Upper lobe of left lung (tissue), 6 donors: ENCODE results near the gene PRAF2. TPM values are rescaled to one million over a fixed set of nuclear protein-coding genes. Genes with fewer than 3 reads are reported as not detected.

Experiments
- ATAC-seq, 2 donors: fragments of 200-7000 bp; cut with Tn5 transposase; one replicate each; pipeline ENCODE4 v1.9.1; 2022; ENCODE audit warnings: mild to moderate bottlenecking in 2 of 2, moderate library complexity in 2 of 2; ENCODE audit not compliant: low FRiP score in 2 of 2
- DNase-seq, 2 donors: peaks; one replicate each; pipeline ENCODE4 v3.0.0-alpha.2; 2019 to 2020
- H3K27ac ChIP-seq, 4 donors: fragments of 200-600 bp; sonication (generic); one replicate each; pipeline ENCODE4 v1.5.1; 2016 to 2019
- H3K27me3 ChIP-seq, 4 donors: fragments of 200-600 bp; sonication (generic); one replicate each; pipeline ENCODE4 v1.5.1; 2017 to 2019
- H3K36me3 ChIP-seq, 4 donors: fragments of 200-600 bp; sonication (generic); one replicate each; pipeline ENCODE4 v1.5.1; 2016 to 2019
- H3K4me1 ChIP-seq, 4 donors: fragments of 200-600 bp; sonication (generic); one replicate each; pipeline ENCODE4 v1.5.1; 2018 to 2019
- H3K4me3 ChIP-seq, 4 donors: fragments of 200-600 bp; sonication (generic); one replicate each; pipeline ENCODE4 v1.5.1; 2017 to 2019; ENCODE audit warnings: mild to moderate bottlenecking in 2 of 4, moderate library complexity in 1 of 4
- H3K9me3 ChIP-seq, 4 donors: fragments of 200-600 bp; sonication (generic); one replicate each; pipeline ENCODE4 v1.5.1; 2018 to 2019
- EP300 ChIP-seq, 4 donors: sonication (generic); formaldehyde crosslinking; IDR thresholded peaks; one replicate each; pipeline ENCODE4 v1.5.1; 2017; ENCODE audit warnings: antibody characterized with exemption in 4 of 4, control low read depth in 2 of 4
- POLR2A ChIP-seq, 4 donors: fragments of 450-650 bp; IDR thresholded peaks; one replicate each; pipeline ENCODE4 v1.5.1; 2016 to 2017; ENCODE audit warnings: antibody characterized with exemption in 4 of 4, mild to moderate bottlenecking in 2 of 4
- POLR2AphosphoS5 ChIP-seq, 2 donors: sonication (generic); formaldehyde crosslinking; IDR thresholded peaks; one replicate each; pipeline ENCODE4 v1.5.1; 2017; ENCODE audit warnings: antibody characterized with exemption in 2 of 2
- WGBS, 2 donors: methylation state at CpG; one replicate each; pipeline ENCODE4 v1.1.5; 2017 to 2018; 5-methylcytosine and 5-hydroxymethylcytosine counted together
- total RNA-seq, 6 donors: library from RNA; depleted of rRNA in 4 of 6; stranded (reverse); fragments of >200 nt in 4 of 6; gene quantifications; one replicate each; pipeline versions ENCODE4 v1.1.0 to v1.2.1, GENCODE V29; 2016 to 2021
- TF ChIP-seq, protein P1 (sequence below), 6 experiments: fragments of 450-650 bp in 4 of 6; fragments of 200-600 bp in 2 of 6; sonication (generic) in 2 of 6; IDR thresholded peaks; one replicate each; pipeline ENCODE4 v1.5.1; 2016 to 2019; ENCODE audit warnings: antibody characterized with exemption in 6 of 6
- donor health status: DM: no; HTN: no; CAD: no; lungs with moderate emphysema.
- donor health status: DM: no; HTN: yes; CAD: no; lungs with severe emphysema.

Gene PRAF2
- total RNA-seq, 6 donors from 2014 or later: 12.5 to 26.2 (median 15.5) TPM

DNA sequence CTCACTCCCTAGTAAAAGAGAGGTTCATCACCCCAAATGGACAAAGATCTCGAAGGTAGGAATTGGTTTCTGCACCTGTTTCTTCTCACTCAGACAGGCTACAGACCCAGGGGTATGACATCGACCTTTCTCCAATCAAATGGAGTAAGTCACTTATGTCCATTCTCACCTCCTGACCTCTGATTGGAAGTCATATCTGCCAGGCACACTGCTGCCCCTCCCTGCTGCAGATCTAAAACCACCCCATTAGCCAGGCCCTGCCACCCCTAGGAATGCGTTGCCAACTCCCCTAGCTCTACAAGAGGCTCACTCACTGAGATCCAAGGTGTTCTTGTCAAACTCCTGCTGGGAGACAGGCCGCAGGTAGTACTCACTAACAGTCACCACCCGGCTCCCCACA lies 42.9 kb upstream of the PRAF2 start:
- 87 to 93% methylated on average over 5 of the region's 5 CpGs for WGBS, 2 donors
- Histone ChIP-seq H3K36me3 (peaks cover 0 to 77% (median 26%) of the 10 kb centered on the region in 4 donors), H3K4me1 (no peaks in the 10 kb centered on the region), H3K27ac (no peak overlapping the region), H3K4me3 (no peak overlapping the region), H3K9me3 (no peaks in the 10 kb centered on the region), H3K27me3 (no peaks in the 10 kb centered on the region)
- DNase-seq: no peak
- no peak for TF ChIP-seq POLR2AphosphoS5 (IDR thresholded peaks at IDR 0.05)
- ATAC-seq: no peak

- DNase-seq: no peak
- no peak overlapping the region for H3K27ac ChIP-seq
- H3K9me3 ChIP-seq: no peaks in the 10 kb centered on the region
- WGBS, 2 donors: 77 to 89% methylated on average over 8 of the region's 8 CpGs
- no peaks in the 10 kb centered on the region for H3K27me3 ChIP-seq
- TF ChIP-seq EP300 (IDR thresholded peaks at IDR 0.05) (no peak), POLR2A (IDR thresholded peaks at IDR 0.05) (no peak), POLR2AphosphoS5 (IDR thresholded peaks at IDR 0.05) (no peak)
- TF ChIP-seq, protein P1, sequence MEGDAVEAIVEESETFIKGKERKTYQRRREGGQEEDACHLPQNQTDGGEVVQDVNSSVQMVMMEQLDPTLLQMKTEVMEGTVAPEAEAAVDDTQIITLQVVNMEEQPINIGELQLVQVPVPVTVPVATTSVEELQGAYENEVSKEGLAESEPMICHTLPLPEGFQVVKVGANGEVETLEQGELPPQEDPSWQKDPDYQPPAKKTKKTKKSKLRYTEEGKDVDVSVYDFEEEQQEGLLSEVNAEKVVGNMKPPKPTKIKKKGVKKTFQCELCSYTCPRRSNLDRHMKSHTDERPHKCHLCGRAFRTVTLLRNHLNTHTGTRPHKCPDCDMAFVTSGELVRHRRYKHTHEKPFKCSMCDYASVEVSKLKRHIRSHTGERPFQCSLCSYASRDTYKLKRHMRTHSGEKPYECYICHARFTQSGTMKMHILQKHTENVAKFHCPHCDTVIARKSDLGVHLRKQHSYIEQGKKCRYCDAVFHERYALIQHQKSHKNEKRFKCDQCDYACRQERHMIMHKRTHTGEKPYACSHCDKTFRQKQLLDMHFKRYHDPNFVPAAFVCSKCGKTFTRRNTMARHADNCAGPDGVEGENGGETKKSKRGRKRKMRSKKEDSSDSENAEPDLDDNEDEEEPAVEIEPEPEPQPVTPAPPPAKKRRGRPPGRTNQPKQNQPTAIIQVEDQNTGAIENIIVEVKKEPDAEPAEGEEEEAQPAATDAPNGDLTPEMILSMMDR (IDR thresholded peaks at IDR 0.05): no peak
- no peak overlapping the region for H3K4me3 ChIP-seq
- ATAC-seq: no peak
- peaks cover 0 to 74% (median 26%) of the 10 kb centered on the region in 4 donors for H3K36me3 ChIP-seq
- no peaks in the 10 kb centered on the region for H3K4me1 ChIP-seq
These were observed 42.3 kb upstream of the PRAF2 start for GRCh38 chrX:49116076-49116475.

- ATAC-seq (no peak), DNase-seq (no peak)
- 81% methylated on average over 3 of the region's 3 CpGs; no CpG with 5 or more reads in 1 of the 2 donors for WGBS, 2 donors
- Histone ChIP-seq H3K27me3 (no peaks in the 10 kb centered on the region), H3K36me3 (peaks cover 0 to 46% (median 20%) of the 10 kb centered on the region in 4 donors), H3K4me3 (no peak overlapping the region), H3K4me1 (no peaks in the 10 kb centered on the region), H3K9me3 (no peaks in the 10 kb centered on the region), H3K27ac (no peak overlapping the region)
- TF ChIP-seq EP300 (IDR thresholded peaks at IDR 0.05) (no peak), POLR2AphosphoS5 (IDR thresholded peaks at IDR 0.05) (no peak), POLR2A (IDR thresholded peaks at IDR 0.05) (no peak)
- TF ChIP-seq, protein P1 (IDR thresholded peaks at IDR 0.05): no peak
These were observed 38.0 kb upstream of the PRAF2 start for GRCh38 chrX:49111791-49112190.

DNA sequence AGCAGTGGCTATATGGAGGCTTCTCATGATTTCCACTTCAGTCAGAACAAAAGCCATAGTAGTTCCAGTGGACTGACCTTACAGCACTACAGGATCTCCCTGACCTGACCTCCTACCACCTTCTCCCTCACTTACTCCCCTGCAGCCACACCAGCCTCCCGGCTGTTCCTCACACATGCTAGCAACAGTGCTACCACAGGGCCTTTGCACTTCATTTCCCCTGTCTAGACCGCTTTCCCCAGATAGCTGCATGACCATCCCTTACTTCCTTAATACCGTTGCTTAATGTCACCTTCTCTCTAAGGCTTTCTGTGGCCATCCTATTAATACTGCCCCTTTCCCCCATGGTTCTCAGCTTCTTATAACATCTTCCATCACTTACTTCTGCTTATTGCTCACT lies 36.6 kb upstream of the PRAF2 start:
- 68 to 94% methylated on average over 3 of the region's 3 CpGs for WGBS, 2 donors
- Histone ChIP-seq H3K36me3 (peaks cover 0 to 32% (median 10%) of the 10 kb centered on the region in 4 donors), H3K27ac (no peak overlapping the region), H3K4me3 (no peak overlapping the region), H3K9me3 (no peaks in the 10 kb centered on the region), H3K27me3 (no peaks in the 10 kb centered on the region), H3K4me1 (no peaks in the 10 kb centered on the region)
- TF ChIP-seq EP300 (IDR thresholded peaks at IDR 0.05): no peak
- TF ChIP-seq POLR2AphosphoS5 (IDR thresholded peaks at IDR 0.05): no peak
- TF ChIP-seq, protein P1 (IDR thresholded peaks at IDR 0.05): no peak
- TF ChIP-seq POLR2A (IDR thresholded peaks at IDR 0.05): no peak
- ATAC-seq (no peak), DNase-seq (no peak)

DNA sequence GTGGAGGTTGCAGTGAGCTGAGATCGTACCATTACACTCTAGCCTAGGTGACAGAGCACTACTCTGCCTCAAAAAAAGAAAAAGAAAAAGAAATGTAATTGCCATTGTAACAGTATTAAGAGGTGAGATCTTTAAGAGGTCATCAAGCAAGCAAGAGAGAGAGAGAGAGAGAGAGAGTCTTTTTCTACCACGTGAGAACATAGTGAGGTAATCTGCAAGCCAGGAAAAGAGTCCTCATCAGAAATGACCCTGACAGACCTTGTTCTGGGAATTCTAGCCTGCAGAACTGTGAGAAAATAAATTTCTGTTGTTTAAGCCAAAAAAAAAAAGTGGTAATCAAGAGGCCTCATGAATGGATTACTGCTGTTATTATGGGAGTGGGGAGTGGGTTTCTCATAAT lies 34.8 kb upstream of the PRAF2 start:
- peaks cover 0 to 20% (median 6%) of the 10 kb centered on the region in 4 donors for H3K36me3 ChIP-seq
- no peaks in the 10 kb centered on the region for H3K4me1 ChIP-seq
- WGBS, 2 donors: 61 to 73% methylated on average over 2 of the region's 2 CpGs
- no peak for ATAC-seq
- no peak overlapping the region for H3K27ac ChIP-seq
- TF ChIP-seq POLR2A (IDR thresholded peaks at IDR 0.05): no peak
- TF ChIP-seq EP300 (IDR thresholded peaks at IDR 0.05): no peak
- no peak for TF ChIP-seq POLR2AphosphoS5 (IDR thresholded peaks at IDR 0.05)
- TF ChIP-seq, protein P1 (IDR thresholded peaks at IDR 0.05): no peak
- no peaks in the 10 kb centered on the region for H3K9me3 ChIP-seq
- H3K4me3 ChIP-seq: no peak overlapping the region
- H3K27me3 ChIP-seq: no peaks in the 10 kb centered on the region
- no peak for DNase-seq
